NT2/D1 (cell line): ENCODE measurements around the gene TSPAN12.

Experiments
- SUZ12 ChIP-seq: IDR thresholded peaks from 2 replicates; pipeline ENCODE4 v1.6.1; 2011; ENCODE audit not compliant: insufficient read length, insufficient read depth; ENCODE audit errors: extremely low read depth
- YY1 ChIP-seq: IDR thresholded peaks from 2 replicates; pipeline ENCODE4 v1.6.1; 2011; ENCODE audit not compliant: insufficient read length, insufficient read depth
- ZNF274 ChIP-seq: IDR thresholded peaks from 2 replicates; pipeline ENCODE4 v1.6.1; 2011; ENCODE audit warnings: mild to moderate bottlenecking, low read depth, low read length

GRCh38 chr7:120856198-120856597 lies 1.7 kb downstream of the TSPAN12 start:
- no peak for TF ChIP-seq YY1
- no peak for TF ChIP-seq SUZ12
- TF ChIP-seq ZNF274: no peak
